Stimulated activated CD4-positive, alpha-beta T cell treated with anti-CD3 and anti-CD28 coated beads, TNF-alpha, amount 100 ng/mL, for 1 hour (primary cell): ENCODE measurements around the gene ABLIM3.

Source experiments
- DNase-seq, 3 donors: peaks; one replicate each; pipeline ENCODE4 v3.0.0-alpha.2; 2020; ENCODE audit warnings: low read depth in 3 of 3, low spot score in 1 of 3

ABLIM3 gene

DNA sequence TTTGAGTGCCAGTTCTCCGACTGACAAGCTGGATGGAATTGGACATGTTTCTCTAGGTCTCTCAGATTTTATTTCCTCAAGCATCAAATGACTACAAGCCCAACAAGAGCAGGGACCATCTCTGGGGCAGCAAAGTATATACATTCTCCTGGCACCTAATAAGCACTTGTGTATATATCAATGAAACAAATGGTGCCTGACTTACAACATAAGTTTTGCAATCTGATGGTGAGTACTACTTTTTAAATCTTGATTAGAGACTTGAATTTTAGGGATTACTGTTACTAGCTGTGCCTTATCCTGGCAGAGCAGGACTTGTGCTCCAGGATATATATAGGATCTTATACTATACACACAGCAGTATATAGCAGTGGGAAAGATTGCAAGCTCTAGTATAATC, 8.8 kb upstream of the ABLIM3 start:
- DNase-seq = no peak

DNA sequence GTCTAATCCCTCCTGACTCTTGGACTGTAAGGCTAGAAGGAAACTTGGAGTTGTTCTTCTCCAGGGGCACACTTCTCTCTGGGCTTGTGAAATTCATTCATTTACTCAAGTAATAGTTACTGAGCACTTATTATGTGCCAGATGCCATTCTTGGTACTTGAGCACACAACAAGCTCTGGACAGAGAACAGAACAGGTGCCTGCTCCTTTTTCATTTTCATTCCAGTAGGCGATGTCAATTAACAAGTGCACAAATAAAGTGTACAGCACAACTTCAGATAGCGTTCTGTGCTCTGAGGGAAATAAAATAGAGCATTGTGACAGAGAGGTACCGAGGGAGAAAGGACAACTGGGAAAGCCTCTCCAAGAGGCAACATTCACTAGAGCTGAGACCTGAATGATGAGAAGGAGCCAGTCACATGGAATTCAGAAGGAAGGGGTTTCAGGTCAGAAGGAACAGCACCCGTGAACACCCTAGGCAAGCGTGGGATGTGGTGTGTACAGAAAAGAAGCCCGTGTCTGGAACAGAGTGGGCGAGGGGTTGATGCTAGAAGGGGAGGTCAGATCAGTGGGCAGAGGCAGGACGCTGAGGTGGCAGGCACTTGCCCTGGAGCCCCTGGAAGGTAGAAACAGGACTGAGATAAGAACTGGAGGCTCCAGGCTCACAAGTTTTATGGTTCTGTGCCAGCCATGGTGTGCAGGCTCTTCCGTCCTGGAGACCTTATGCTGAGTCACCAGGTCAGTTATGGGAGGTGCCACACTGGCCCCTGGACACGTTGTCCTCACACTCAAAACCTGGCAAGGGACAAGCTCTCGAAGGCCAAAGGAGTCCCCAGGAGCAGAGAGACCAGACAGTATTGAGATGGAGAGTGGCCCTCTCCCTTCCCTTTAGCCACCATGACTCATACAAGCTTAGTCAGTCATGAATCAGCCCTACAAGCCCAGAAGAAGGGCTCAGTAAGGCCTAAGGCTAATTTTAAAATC, 7.2 kb upstream of the ABLIM3 start:
- DNase-seq = no peak

DNA sequence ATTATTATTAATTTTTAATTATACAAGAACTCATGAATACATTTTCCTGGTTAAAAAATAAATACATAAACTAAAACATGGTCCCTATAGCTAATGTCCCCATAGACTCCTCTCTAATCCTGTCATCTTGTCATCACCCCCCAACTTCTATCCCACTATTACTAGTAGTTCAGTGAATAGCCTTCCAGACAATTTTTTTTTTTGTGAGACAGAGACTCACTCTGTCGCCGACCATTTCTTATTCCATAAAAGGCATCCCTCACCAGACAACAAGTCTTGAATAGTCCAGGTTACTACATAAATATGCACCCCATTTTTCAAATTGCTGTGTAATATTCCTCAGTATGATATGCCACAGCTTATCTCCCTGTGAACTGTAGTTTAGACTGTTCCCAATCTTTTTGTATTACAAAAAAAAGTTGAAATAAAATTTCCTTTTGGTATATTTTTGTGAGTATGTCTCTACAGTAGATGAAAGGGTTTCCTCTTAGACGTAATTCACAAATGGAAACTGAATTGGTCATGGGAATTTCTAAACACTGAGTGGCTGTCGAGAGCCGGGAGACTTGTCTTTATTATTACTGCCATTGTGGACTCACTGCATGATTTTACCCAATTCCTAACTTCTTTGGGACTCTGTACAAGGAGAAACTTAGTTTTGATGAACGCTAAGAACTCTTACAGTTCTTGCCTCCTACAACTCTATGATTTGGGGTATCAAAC, 6.4 kb upstream of the ABLIM3 start:
- no peak for DNase-seq

DNA sequence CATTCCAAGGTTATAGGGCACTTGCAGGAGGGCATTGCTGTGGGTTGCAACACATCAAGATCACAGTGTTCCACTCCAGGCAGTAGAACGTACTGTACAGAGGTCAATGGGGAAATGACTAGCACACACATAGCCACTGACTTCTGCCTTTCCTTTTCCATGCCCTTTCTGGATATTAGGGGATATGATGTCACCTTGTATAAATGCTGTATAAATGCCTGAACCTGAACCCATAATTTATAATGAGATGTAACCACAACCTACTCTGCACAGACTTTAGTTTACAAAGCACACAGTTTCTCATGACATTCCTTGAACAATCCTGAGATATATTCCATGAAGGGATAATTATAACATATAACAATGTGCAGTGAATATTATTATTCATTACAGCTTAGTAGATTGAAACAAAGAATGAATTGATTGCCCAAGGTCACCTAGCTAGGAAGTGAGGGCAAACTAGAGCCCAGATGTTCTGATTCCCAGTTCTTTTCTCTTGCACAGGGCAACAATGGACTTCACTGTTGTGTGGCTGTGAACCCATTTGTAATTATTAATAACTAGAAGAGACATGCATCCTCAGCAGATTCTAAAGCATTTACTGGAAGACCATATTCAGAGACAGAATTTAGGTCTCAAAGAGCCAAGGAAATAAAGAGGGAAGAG, 5.6 kb upstream of the ABLIM3 start:
- no peak for DNase-seq

DNA sequence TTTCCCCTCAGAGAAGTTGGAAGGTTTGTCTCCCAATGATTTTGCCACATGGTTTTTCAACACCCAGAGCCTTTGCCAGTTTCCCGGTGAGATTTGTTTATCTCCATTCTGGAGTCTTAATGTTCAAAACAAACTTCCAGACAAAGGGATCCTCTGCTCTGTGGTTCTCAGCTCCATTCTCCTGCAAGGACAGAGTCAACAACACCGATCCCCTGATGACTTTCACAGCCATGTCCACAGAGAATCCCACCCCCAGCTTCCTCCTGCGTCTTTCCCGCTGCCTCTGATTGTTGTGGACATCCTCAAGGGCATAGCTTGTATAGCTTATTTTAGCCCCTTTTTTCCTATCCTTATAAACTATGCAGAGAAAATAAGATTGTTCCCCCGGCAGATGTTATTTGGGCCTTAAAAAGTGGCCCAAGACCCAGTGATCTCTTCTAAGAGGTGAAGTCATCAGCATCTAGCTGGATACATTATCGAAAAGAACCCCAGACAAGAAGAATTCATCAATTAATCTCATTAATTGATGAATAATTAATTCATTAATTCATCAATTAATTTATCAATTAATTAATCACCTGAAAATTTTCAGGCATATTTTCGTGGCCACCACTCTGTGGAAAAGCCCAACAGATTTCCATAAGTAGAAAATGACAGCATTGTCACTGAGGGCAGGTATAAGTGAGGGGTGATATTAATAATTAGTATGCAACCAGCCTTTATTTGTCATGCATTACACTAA, 2.9 kb upstream of the ABLIM3 start:
- DNase-seq = no peak

DNA sequence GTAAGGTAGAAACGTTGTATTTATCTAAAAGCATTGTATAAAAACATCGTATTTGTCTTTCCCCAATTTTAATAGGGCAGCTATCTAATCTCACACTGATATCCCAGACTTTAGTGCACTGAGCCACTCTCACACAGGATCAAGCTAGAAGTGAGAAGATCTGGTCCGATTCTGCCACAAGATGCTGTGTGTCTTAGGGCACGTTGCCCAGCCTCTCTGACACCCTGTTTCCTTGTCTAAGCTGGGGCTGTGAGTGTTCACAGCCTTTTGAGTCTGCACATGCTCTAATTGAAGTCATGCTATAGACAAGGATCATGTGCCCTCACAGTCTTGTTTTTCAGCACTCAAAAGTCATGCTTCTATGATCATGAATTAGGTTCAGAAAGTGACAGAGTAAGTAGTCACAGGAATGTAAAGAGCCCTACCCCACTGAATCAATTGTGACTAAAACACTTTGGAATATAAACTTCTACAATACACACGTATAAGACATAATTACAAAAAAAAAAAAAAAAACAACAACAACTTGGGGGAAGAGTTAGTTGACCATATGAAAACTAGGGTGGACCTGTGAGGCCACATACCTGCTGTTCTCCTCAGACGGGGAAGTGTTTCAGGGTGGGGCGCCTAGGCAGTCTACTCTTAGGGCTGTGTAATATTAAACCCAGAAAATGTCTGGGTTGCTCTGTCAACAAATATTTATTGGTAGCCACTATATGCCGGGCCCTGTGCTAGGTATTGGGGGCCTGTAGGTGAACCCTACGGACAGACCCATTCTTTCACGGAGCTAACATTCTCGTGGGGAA, 893 bp upstream of the ABLIM3 start:
- DNase-seq = no peak

DNA sequence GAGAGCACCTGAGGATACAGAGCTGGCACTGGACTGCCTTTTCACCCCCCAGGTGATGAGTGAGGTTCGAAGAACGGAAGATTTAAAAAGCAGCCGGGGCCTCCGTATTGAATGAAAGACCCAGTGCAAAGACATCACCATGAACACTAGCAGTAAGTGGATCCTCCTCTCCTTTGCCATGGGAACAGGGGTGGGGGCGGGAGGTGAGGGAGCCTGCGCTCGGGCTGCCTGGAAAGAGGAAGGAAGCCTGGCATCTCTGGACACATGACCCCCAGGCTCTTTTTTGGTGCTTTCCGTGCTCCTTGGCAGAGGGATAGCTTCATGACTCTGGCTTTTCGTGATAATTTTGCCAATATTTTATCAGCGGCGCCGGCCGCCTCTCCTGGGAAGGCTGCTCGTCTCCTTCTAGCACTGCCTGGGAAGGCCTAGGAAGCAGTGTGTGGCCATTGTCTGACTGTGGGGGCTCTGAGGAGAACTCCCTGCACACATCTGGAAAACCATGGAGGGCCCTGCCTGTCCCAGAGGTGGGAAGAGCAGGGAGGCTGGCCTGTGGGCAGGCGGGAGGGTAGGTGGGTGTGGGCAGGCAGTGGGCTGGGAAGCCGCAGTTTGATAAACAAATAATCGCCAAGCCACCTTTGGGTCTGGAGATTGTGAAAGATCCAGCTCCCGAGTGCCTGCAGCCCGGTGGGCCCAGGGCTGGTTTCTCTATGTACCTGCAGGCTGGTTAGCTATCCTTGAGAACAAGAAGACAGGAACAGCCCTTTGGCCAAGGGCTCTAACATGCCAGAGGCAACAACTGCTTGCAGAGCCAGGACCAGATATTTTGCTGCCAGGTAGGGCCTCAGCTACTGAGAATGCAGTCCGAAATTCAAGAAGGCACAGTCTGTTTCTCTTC, 911 bp downstream of the ABLIM3 start:
- DNase-seq = no peak

DNA sequence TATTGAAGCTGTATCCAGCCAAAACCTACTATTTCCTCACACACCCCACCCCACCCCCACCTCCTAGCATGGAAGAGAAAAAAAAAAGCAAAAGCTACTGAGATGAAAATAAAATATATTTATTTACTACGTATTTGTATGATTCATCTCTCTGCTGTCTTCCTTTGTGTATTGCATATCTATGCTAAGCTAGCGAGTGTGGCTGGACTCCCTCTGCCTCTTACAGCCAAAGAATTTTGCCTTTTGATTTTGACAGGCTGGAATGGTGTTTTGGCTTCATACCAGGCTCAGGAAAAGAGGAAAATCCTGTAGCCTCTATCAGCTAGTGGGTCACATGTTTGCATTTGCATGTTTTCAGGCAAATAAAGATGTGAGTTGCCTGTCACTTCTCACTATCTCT, 2.2 kb downstream of the ABLIM3 start:
- no peak for DNase-seq

DNA sequence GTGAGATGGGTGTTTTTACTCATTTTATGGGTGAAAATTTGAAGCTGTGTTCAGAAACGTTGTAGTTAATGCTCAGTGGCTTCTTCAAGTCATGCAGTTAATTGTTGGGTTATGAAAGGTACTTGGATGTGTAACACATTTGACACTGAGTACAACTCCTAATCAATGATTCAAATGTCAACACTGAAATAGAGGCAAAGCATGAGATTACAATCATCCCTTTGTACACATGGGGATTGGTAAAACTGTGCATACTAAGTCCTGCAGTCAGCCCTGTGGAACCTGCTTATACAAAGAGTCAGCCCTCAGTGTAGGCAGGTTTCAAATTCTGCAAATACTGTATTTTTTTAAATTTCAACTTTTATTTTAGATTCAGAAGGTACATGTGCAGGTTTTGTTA, 3.3 kb downstream of the ABLIM3 start:
- no peak for DNase-seq

DNA sequence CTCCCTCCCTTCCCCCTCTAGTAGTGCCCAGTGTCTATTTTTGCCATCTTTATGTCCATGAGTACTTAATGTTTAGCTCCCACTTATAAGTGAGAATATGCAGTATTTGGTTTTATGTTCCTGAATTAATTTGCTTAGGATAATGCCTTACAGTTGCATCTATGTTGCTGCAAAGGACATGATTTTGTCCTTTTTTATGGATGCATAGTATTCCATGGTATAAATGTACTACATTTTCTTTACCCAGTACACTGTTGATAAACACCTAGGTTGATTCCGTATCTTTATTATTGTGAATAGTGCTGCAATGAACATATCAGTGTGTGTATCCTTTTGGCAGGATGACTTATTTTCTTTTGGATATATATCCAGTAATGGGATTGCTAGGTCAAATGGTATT, 3.8 kb downstream of the ABLIM3 start:
- no peak for DNase-seq

DNA sequence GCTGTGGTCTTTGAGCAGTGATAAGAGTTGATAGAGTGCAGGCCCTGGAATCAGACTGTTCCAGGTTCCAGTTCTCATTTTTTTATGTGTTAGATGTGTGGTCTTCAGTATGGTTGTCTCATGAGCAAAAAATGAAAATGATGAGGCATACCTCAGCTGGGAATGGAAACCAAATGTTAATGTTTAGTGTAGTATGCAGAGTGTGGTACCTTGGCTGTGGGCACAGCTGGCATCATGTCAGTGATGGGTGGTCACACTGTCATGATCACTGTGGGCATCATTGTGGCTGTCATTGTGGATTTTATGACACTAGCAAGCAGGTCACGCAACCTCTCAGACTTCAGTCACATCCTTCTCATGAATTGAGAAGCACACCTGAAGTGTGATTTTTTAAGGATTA, 6.4 kb downstream of the ABLIM3 start:
- no peak for DNase-seq

DNA sequence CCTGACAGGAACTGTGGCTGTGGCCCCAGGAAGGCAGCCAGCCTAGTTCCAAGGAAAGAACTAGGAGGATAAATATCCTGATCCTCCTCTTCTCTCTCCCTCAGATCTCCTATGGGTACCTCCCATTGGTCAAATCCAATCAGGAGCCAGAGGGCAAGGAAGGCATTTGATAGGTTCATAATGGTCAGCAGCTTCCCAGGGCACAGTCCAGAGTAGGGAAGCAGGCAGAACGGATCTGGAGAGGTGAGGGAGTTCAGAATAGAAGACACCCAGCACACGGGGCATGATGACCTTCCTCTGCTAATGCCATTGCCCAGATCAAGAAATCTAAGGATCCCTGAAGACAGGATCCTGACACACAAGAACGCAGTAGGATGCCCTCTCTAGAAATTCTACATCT, 8.6 kb downstream of the ABLIM3 start:
- no peak for DNase-seq

DNA sequence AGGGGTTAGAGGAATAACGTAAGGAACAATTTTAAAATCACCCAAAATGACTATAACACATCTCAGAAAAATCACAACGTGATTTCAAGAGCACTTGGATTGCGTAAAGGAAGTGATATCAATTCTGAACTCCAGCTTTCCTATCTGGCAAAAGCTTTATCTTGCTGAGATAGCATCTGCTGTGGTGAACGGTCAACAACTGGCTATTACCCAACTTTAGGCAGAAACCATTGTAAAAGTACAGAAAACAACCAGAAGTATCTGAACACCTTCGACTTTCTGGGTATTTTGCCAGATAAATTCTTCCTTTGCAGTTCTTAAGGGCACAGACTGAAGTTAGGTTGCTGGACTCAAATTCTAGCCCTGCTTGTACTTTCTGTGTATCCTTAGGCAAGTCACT, 9.2 kb downstream of the ABLIM3 start:
- DNase-seq = no peak

DNA sequence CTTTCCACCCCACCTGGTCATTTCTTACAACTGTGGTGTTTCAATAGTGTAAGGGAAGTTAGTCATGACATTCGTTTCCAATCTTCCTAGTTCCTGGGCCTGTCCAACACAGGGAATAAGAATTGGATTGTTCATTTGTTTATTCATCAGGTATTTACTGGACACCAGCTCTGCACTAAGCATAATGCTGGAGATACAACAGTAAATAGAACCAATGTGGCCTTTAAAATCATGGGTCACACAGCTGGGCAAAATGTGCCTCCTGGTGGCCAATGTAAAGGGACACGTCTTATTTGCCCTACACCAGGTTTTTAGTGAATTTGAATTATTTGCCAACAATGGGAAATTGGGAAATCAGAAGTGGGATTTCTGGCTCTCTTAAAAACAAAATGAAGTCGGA, 10.4 kb downstream of the ABLIM3 start:
- no peak for DNase-seq

DNA sequence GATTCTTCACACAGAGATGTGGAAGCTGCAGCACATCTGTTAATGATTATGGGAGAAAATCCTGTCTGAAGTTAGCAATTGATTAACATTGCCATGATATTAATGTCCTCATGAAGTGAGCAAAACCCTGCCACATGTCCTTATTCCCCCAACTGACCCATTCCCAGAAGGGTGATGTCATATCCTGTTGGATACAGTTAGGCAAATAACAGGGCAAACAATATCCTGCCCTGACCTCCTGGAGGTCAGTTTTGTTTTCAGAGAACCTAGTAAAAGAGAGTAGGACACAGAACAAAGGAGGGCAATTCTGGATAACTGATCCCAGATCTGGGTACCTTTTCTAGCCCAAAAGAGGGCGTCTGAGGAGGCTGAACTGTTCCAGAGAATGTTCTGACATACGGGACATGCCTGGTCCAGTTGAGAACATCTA, 11.0 kb downstream of the ABLIM3 start:
- DNase-seq = no peak

DNA sequence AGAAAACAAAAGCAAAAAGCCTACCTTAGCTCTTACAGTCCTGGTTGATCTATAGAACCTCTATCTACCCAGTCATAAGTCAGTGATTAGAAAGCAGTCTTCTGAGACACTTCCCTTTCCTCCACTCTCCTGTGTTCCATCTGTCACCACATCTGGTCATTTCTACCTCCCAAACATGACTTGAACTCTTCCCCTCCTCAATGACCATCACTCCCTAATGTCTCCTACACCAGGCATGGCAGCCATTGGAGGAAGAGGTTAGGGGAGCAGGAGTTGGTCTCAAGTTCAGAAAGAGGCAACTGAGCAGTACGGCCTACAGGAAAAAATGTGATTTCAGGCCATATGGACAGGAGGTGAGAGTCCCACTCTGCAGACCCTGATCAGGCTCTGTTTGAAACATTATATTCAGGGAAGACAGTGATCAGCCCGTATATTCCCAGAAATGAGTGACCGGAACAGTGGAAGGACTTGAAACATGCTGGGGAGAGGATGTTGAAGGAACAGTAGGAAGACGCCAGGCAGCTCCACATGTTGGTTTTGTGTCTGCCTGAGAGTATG, 12.0 kb downstream of the ABLIM3 start:
- no peak for DNase-seq

DNA sequence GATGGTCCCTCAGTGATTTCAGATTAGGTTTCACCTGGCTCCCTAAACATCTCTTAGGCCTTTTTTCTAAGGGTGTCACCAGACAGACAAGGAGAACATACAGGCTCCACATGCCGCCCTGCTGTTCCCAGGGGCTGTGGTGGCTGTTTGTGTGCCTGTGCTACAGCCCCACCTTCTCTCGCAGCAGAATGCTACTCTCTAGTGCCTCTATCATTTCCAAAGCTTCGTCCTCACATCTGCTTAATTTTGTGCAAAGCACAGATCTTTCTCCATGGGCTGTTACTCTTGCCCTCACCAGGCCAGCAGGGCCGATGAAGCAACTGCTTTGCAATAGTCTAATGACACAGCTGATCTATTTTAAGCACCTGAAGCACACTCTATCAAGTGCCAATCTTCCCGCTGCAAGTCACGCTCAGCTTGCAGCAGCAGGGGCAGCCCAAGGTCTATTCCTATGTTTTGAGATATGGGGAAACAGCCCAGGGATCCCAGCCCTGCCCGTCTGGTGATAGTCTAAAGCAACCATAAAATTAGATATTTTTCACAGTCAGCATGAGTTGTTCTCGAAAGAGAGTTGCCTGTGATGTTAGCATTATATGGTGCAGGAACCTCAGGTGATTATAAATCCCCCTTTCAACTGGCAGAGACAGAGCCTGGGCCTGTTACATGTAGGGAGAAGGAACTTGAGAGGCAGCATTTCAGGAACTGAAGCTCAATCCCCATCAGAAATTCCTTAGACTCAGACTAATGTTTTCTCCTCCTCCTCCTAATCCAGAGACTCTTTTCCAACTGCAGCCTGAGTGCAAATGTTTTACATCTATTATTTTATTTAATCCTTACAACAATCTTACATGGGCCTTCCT, 12.7 kb downstream of the ABLIM3 start:
- no peak for DNase-seq

DNA sequence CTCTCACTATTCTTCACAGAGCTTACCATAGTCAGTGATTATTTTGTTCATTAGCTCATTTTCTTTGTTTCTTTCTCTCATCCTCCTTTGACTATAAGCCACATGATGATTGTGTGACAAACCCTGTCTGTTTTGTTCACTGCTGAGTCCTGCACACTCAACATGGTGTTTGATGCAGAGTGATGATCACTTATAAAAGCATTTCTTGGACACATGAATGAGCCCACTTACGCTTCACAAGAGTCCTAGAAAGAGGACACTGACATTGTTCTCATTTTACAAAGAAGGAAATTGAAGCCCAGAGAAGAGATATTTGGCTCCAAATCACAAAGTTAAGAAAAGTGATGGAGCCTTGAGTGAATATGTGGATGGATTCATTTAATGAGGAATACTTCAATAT, 13.4 kb downstream of the ABLIM3 start:
- DNase-seq = no peak
